ENCODE results near the gene THAP11.

THAP11 gene

GRCh38 chr16:67841816-67842508 lies at the start of gene THAP11:
Gene THAP11 (plus strand): TSS chr16:67842320. CDS start chr16:67842555, 235 bp downstream.
- in situ Hi-C loops (cut with HindIII; ENCODE audit: low sequenced_read_pairs): no loop called here

GRCh38 chr16:67796099-67796718 lies 45.9 kb upstream of the THAP11 start:
- in situ Hi-C loops (cut with HindIII; ENCODE audit: low sequenced_read_pairs): no loop called here

GRCh38 chr16:67800338-67800926 lies 41.7 kb upstream of the THAP11 start:
- in situ Hi-C loops (cut with HindIII; ENCODE audit: low sequenced_read_pairs): no loop called here

- in situ Hi-C loops (cut with HindIII; ENCODE audit: low sequenced_read_pairs): no loop called here
Measured at GRCh38 chr16:67801241-67801640, 40.9 kb upstream of the THAP11 start.

- in situ Hi-C loops (cut with HindIII; ENCODE audit: low sequenced_read_pairs): no loop called here
Measured at GRCh38 chr16:67801883-67802282, 40.2 kb upstream of the THAP11 start.

- in situ Hi-C loops (cut with HindIII; ENCODE audit: low sequenced_read_pairs): no loop called here
Measured at GRCh38 chr16:67803894-67804293, 38.2 kb upstream of the THAP11 start.

- in situ Hi-C loops (cut with HindIII; ENCODE audit: low sequenced_read_pairs): no loop called here
Measured at GRCh38 chr16:67804853-67805542, 37.1 kb upstream of the THAP11 start.

- in situ Hi-C loops (cut with HindIII; ENCODE audit: low sequenced_read_pairs): no loop called here
Measured at GRCh38 chr16:67805718-67806427, 36.2 kb upstream of the THAP11 start.

- in situ Hi-C loops (cut with HindIII; ENCODE audit: low sequenced_read_pairs): no loop called here
Measured at GRCh38 chr16:67806428-67807147, 35.5 kb upstream of the THAP11 start, which contains the start of the genes RANBP10 and TSNAXIP1. Gene RANBP10 (minus strand): TSS chr16:67806560. CDS start chr16:67806536, 24 bp downstream. Gene TSNAXIP1 (plus strand): TSS chr16:67806889. CDS start chr16:67807150, 261 bp downstream.

GRCh38 chr16:67807148-67807682 lies 34.9 kb upstream of the THAP11 start:
- in situ Hi-C loops (cut with HindIII; ENCODE audit: low sequenced_read_pairs): no loop called here

GRCh38 chr16:67811899-67812298 lies 30.2 kb upstream of the THAP11 start:
- in situ Hi-C loops (cut with HindIII; ENCODE audit: low sequenced_read_pairs): no loop called here

GRCh38 chr16:67814567-67814966 lies 27.6 kb upstream of the THAP11 start:
- in situ Hi-C loops (cut with HindIII; ENCODE audit: low sequenced_read_pairs): no loop called here

GRCh38 chr16:67820608-67821259 lies 21.4 kb upstream of the THAP11 start:
- in situ Hi-C loops (cut with HindIII; ENCODE audit: low sequenced_read_pairs): loop anchor here (5.0 kb wide), 1 partner anchor 103 kb away; the partner anchor contains the start of gene GFOD2

- in situ Hi-C loops (cut with HindIII; ENCODE audit: low sequenced_read_pairs): loop anchor here (5.0 kb wide), 1 partner anchor 105 kb away; the partner anchor contains the start of gene GFOD2
Measured at GRCh38 chr16:67822511-67822910, 19.6 kb upstream of the THAP11 start.

- in situ Hi-C loops (cut with HindIII; ENCODE audit: low sequenced_read_pairs): no loop called here
Measured at GRCh38 chr16:67825119-67825518, 17.0 kb upstream of the THAP11 start.

- in situ Hi-C loops (cut with HindIII; ENCODE audit: low sequenced_read_pairs): no loop called here
Measured at GRCh38 chr16:67825906-67826305, 16.2 kb upstream of the THAP11 start.

- in situ Hi-C loops (cut with HindIII; ENCODE audit: low sequenced_read_pairs): no loop called here
Measured at GRCh38 chr16:67828651-67829050, 13.5 kb upstream of the THAP11 start.

- in situ Hi-C loops (cut with HindIII; ENCODE audit: low sequenced_read_pairs): no loop called here
Measured at GRCh38 chr16:67833030-67833414, 9.1 kb upstream of the THAP11 start.
